ENCODE measurements around the gene RGL3. TPM values are rescaled to one million over a fixed set of nuclear protein-coding genes. Genes with fewer than 3 reads are reported as not detected.
"Not testable (repeated sequence)": the region's sequence is repeated elsewhere in the genome, so short reads cannot be mapped to it uniquely, and the experiment has no call there.

RGL3 gene
- total RNA-seq, 5 donors from 2014 or later (not counting 1 experiment from before 2014, with no cell fraction given), result 0.22 to 0.72 (median 0.50) TPM; not detected in 2

DNA sequence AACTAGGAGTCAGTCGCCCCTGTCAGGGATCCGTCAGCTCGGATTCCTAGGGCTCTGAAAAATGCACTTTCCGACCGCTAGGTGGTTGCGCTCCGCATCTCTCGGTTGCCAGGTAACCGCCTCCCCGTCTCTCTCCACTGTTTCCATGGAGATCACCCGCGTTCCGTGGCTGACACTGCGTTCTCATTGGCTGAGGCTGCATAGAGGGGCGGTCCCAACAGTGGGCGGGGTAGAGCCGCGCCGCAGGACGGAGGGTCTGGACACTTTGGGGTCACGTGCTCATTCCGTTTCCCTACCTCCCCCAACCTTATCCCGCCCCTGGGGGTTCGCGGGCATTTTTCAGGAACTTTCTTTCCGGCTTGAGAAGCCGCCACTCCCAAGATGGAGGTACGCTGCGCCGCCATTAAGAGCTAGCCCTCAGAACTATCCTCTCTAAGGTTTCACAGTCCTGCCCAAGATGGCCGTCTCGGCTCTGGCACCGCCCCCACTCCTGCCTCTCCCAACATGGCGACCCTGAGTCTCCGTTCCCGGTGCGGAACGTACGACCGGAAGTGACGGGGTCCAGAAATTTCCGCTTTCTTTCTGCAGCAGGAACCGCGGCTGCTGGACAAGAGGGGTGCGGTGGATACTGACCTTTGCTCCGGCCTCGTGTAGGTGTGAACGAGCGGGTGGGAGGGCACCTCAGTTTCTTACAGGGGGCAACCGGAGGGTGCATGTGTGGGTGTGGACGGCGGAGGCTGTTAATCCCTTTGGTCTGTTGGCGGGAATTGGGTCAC lies 16.1 kb upstream of the RGL3 start, which contains the start of the genes ODAD3 and PRKCSH:
ODAD3 (minus strand) TSS at position 65 of the 776 bp plus-strand sequence. CDS start 105 bp downstream, outside the sequence.
PRKCSH (plus strand) TSS at position 579 of the 776 bp plus-strand sequence. CDS start 483 bp downstream, outside the sequence.
- H3K4me3 ChIP-seq (ENCODE audit: control insufficient read depth in 1 of 2, extremely low read depth in 1 of 2, low read length in 1 of 2), result peak within 1 kb of the TSS; percentile 92 to 96
- POLR2A ChIA-PET, result interaction anchor here in 1 of 2 donors (1.0 to 1.4 kb wide), 2 partner anchors 54 to 61 kb away, joined by 5 to 6 read pairs; partner anchors contain the start of gene SWSAP1
- H3K4me1 Mint-ChIP-seq, result peaks cover 23 to 31% (median 25%) of the 10 kb centered on the region in 3 donors
- H3K9me3 ChIP-seq, result no peaks in the 10 kb centered on the region
- under 1% methylated on average over 48 of the region's 53 CpGs for WGBS (ENCODE audit: insufficient coverage)
- peak within 1 kb of the TSS; percentile 75 for H3K27ac ChIP-seq (ENCODE audit: low read length)
- CTCF ChIA-PET, result interaction anchor here in 1 of 2 donors (0.7 to 1.8 kb wide), 4 partner anchors 13 to 60 kb away, joined by 6 to 24 read pairs (median 15); partner anchors contain the start of gene SWSAP1
- H3K36me3 Mint-ChIP-seq, result peaks cover 11% of the 10 kb centered on the region
- H3K4me1 ChIP-seq (ENCODE audit: control insufficient read depth in 1 of 2, extremely low read depth in 1 of 2, insufficient read depth in 2 of 2, low read length in 2 of 2), result peaks cover 6 to 27% of the 10 kb centered on the region in 2 experiments
- peaks cover 0 to 9% of the 10 kb centered on the region in 2 experiments for H3K27me3 ChIP-seq (replicated peaks in 1 of 2; ENCODE audit: control insufficient read depth in 2 of 2, extremely low read depth in 1 of 2, insufficient read depth in 2 of 2, low read length in 1 of 2)
- DNase-seq (peak; percentile 91 to 99 (median 96)), ATAC-seq (replicated peaks in 1 of 4) (peak; percentile 93 to 97 (median 95))
- peaks cover 5 to 27% of the 10 kb centered on the region in 2 donors for H3K36me3 ChIP-seq (ENCODE audit: control insufficient read depth in 2 of 2, extremely low read depth in 1 of 2, insufficient read depth in 1 of 2, low read length in 1 of 2)
- peak within 1 kb of the TSS; percentile 94 to 98 for H3K27ac Mint-ChIP-seq
- peak within 1 kb of the TSS; percentile 98 to 99 (median 99) for H3K4me3 Mint-ChIP-seq
- peaks cover 0 to 6% of the 10 kb centered on the region in 2 donors for H3K27me3 Mint-ChIP-seq
- no peaks in the 10 kb centered on the region for H3K9me3 Mint-ChIP-seq

DNA sequence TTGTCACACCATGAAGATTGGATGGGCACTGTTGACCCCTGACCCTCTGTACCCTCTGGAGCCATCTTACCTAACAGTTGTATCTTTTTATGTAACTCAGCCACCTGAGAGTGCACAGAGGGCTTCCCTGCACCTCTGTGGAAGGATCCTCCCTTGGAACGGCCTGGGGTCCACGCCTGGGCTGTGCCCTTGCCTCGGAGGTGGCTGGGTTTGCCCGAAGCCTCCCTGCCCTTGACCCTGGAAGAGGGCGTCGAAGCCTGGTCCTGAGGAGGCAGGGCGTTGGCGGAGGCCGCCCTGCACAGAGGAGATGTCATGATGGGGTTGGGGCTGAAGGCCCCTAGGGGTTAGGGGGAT lies 15.6 kb upstream of the RGL3 start:
- H3K27ac Mint-ChIP-seq, result peak overlapping the region; percentile 94 to 98
- POLR2A ChIA-PET, result interaction anchor here in 1 of 2 donors (1.0 to 1.4 kb wide), 2 partner anchors 54 to 60 kb away, joined by 5 to 6 read pairs; partner anchors contain the start of gene SWSAP1
- H3K9me3 Mint-ChIP-seq, result no peaks in the 10 kb centered on the region
- Histone ChIP-seq H3K9me3 (no peaks in the 10 kb centered on the region), H3K4me3 (ENCODE audit: control insufficient read depth in 1 of 2, extremely low read depth in 1 of 2, low read length in 1 of 2) (peak overlapping the region; percentile 92 to 96), H3K36me3 (ENCODE audit: control insufficient read depth in 2 of 2, extremely low read depth in 1 of 2, insufficient read depth in 1 of 2, low read length in 1 of 2) (peaks cover 5 to 23% of the 10 kb centered on the region in 2 donors), H3K4me1 (ENCODE audit: control insufficient read depth in 1 of 2, extremely low read depth in 1 of 2, insufficient read depth in 2 of 2, low read length in 2 of 2) (peaks cover 6 to 27% of the 10 kb centered on the region in 2 experiments), H3K27ac (ENCODE audit: low read length) (peak overlapping the region; percentile 75), H3K27me3 (replicated peaks in 1 of 2; ENCODE audit: control insufficient read depth in 2 of 2, extremely low read depth in 1 of 2, insufficient read depth in 2 of 2, low read length in 1 of 2) (peaks cover 0 to 11% of the 10 kb centered on the region in 2 experiments)
- H3K4me3 Mint-ChIP-seq, result peak overlapping the region; percentile 98 to 99 (median 99)
- peaks cover 0 to 7% of the 10 kb centered on the region in 2 donors for H3K27me3 Mint-ChIP-seq
- 18% methylated on average over 4 of the region's 9 CpGs for WGBS (ENCODE audit: insufficient coverage)
- peaks cover 23 to 31% (median 25%) of the 10 kb centered on the region in 3 donors for H3K4me1 Mint-ChIP-seq
- H3K36me3 Mint-ChIP-seq, result peaks cover 11% of the 10 kb centered on the region
- DNase-seq (peak in 2 of 35 experiments; percentile 10 to 16), ATAC-seq (replicated peaks in 1 of 4) (peak; percentile 3 to 7 (median 7))
- CTCF ChIA-PET, result interaction anchor here in 1 of 2 donors (1.3 to 1.8 kb wide), 3 partner anchors 48 to 60 kb away, joined by 7 to 24 read pairs (median 23); partner anchors contain the start of gene SWSAP1

DNA sequence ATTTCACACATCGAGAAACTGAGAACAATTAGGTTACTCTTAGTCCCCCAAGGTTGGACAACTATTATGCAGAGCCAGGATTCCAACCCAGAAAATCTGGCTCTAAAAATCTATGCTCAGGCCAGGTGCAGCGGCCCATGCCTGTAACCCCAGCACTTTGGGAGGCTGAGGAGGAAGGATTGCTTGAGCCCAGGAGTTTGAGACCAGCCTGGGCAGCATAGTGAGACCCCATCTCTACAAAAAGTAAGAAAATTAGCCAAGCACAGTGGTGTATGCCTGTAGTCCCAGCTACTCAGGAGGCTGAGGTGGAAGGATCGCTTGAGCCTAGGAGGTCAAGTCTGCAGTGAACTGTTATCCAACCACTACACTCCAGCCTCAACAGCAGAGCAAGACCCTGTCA lies 14.4 kb upstream of the RGL3 start:
- Histone ChIP-seq H3K27me3 (replicated peaks in 1 of 2; ENCODE audit: control insufficient read depth in 2 of 2, extremely low read depth in 1 of 2, insufficient read depth in 2 of 2, low read length in 1 of 2) (peaks cover 0 to 12% of the 10 kb centered on the region in 2 experiments), H3K36me3 (ENCODE audit: control insufficient read depth in 2 of 2, extremely low read depth in 1 of 2, insufficient read depth in 1 of 2, low read length in 1 of 2) (peaks cover 5 to 16% of the 10 kb centered on the region in 2 donors), H3K4me1 (ENCODE audit: control insufficient read depth in 1 of 2, extremely low read depth in 1 of 2, insufficient read depth in 2 of 2, low read length in 2 of 2) (peaks cover 6 to 27% of the 10 kb centered on the region in 2 experiments)
- DNase-seq; CTCF ChIA-PET; POLR2A ChIA-PET; H3K4me3 ChIP-seq (ENCODE audit: control insufficient read depth in 1 of 2, extremely low read depth in 1 of 2, low read length in 1 of 2); H3K27ac ChIP-seq (ENCODE audit: low read length); H3K27me3 Mint-ChIP-seq; H3K9me3 Mint-ChIP-seq; H3K27ac Mint-ChIP-seq; H3K9me3 ChIP-seq; ATAC-seq (replicated peaks in 1 of 4): not testable (repeated sequence)
- 83% methylated on average over 1 of the region's 3 CpGs for WGBS (ENCODE audit: insufficient coverage)
- H3K4me3 Mint-ChIP-seq, result peak overlapping the region in 2 of 3 donors; percentile 2 to 98
- peaks cover 23 to 31% (median 25%) of the 10 kb centered on the region in 3 donors for H3K4me1 Mint-ChIP-seq
- peaks cover 11% of the 10 kb centered on the region for H3K36me3 Mint-ChIP-seq

DNA sequence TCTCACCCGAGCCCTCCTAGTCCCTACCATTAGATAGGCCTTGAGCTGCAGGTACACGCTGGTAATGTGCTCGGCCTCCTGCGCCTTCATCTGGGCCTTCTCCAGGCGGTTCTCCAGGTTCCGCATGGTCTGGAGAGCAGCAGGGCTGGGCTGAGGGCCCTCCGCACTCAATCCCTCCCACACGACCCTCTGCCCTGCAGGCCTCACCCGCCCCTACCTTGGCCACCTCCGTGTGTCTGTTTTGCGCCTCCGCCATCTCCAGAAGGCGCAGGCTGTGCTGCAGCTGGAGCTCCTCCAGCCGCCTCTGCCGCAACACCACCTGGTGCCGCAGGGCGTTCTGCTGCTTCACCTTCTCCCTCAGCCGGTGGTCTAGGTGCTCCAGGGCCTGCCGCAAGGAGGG lies 7.5 kb upstream of the RGL3 start:
- ATAC-seq (replicated peaks in 1 of 4) (no peak), DNase-seq (no peak)
- whole genome bisulfite sequencing (ENCODE audit: insufficient coverage), result 92% methylated on average over 17 of the region's 19 CpGs
- H3K4me1 ChIP-seq (ENCODE audit: control insufficient read depth in 1 of 2, extremely low read depth in 1 of 2, insufficient read depth in 2 of 2, low read length in 2 of 2), result peaks cover 5 to 26% of the 10 kb centered on the region in 2 experiments
- no peaks in the 10 kb centered on the region for H3K36me3 ChIP-seq (ENCODE audit: control insufficient read depth in 2 of 2, extremely low read depth in 1 of 2, insufficient read depth in 1 of 2, low read length in 1 of 2)
- H3K4me1 Mint-ChIP-seq, result peaks cover 18 to 21% (median 18%) of the 10 kb centered on the region in 3 donors
- H3K27me3 ChIP-seq (replicated peaks in 1 of 2; ENCODE audit: control insufficient read depth in 2 of 2, extremely low read depth in 1 of 2, insufficient read depth in 2 of 2, low read length in 1 of 2), result peaks cover 3 to 57% of the 10 kb centered on the region in 2 experiments
- H3K9me3 ChIP-seq, result no peaks in the 10 kb centered on the region
- ChIA-PET POLR2A (no interaction called here), CTCF (no interaction called here)
- H3K27me3 Mint-ChIP-seq, result peaks cover 21 to 31% of the 10 kb centered on the region in 2 donors
- H3K9me3 Mint-ChIP-seq, result no peaks in the 10 kb centered on the region
- no peak overlapping the region for H3K27ac ChIP-seq (ENCODE audit: low read length)
- H3K36me3 Mint-ChIP-seq, result no peaks in the 10 kb centered on the region
- no peak overlapping the region for H3K27ac Mint-ChIP-seq
- H3K4me3 Mint-ChIP-seq, result no peak overlapping the region
- no peak overlapping the region for H3K4me3 ChIP-seq (ENCODE audit: control insufficient read depth in 1 of 2, extremely low read depth in 1 of 2, low read length in 1 of 2)

DNA sequence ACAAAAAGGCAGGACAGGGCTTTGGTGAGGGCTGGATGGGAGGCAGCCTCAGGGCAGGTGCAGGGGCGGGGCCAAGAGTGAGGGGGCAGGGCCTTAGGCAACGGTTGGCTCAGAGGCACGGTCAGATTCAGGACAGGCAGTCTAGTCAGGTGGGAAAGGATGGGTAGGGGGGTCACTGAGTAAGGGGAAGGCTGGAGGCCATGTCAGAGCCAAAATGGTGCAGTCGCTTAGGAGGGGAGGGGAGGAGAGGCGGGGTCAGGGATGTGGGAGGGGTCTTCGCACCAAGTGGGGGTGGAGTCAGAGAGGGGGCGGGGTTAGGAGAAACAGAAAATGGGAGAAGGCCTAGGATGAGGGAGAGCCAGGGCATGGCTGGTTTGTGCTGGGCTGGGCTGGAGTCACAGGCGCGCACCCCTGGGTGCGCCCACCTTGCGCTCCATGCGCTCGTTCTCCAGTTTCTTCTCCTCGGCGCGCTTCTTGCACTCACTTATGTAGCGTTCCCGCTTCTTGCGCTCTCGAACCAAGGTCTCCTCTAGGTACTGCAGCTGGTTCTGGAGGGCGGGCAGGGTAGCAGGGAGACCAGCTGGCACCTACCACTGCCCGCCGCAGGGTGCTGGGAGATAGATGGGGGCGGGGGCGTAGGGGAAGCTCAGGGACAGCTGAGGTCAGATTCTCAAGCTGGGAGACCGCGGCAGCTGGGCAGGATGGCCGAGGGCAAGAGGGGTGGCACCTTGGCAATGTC lies 6.8 kb upstream of the RGL3 start:
- DNase-seq, result no peak
- Histone ChIP-seq H3K9me3 (no peaks in the 10 kb centered on the region), H3K4me3 (ENCODE audit: control insufficient read depth in 1 of 2, extremely low read depth in 1 of 2, low read length in 1 of 2) (no peak overlapping the region), H3K4me1 (ENCODE audit: control insufficient read depth in 1 of 2, extremely low read depth in 1 of 2, insufficient read depth in 2 of 2, low read length in 2 of 2) (peaks cover 5 to 34% of the 10 kb centered on the region in 2 experiments), H3K27ac (ENCODE audit: low read length) (no peak overlapping the region), H3K27me3 (replicated peaks in 1 of 2; ENCODE audit: control insufficient read depth in 2 of 2, extremely low read depth in 1 of 2, insufficient read depth in 2 of 2, low read length in 1 of 2) (peaks cover 3 to 61% of the 10 kb centered on the region in 2 experiments), H3K36me3 (ENCODE audit: control insufficient read depth in 2 of 2, extremely low read depth in 1 of 2, insufficient read depth in 1 of 2, low read length in 1 of 2) (no peaks in the 10 kb centered on the region)
- no peaks in the 10 kb centered on the region for H3K36me3 Mint-ChIP-seq
- no peak overlapping the region for H3K4me3 Mint-ChIP-seq
- ChIA-PET POLR2A (no interaction called here), CTCF (no interaction called here)
- peaks cover 25 to 29% (median 25%) of the 10 kb centered on the region in 3 donors for H3K4me1 Mint-ChIP-seq
- 92% methylated on average over 24 of the region's 28 CpGs for WGBS (ENCODE audit: insufficient coverage)
- H3K9me3 Mint-ChIP-seq, result no peaks in the 10 kb centered on the region
- H3K27me3 Mint-ChIP-seq, result peaks cover 28 to 38% of the 10 kb centered on the region in 2 donors
- no peak for ATAC-seq (replicated peaks in 1 of 4)
- peak overlapping the region in 1 of 2 donors; percentile 11 for H3K27ac Mint-ChIP-seq

Data from T-cell (primary cell).